Stomach smooth muscle (tissue), 2 donors: ENCODE data around the gene SRMS.

Experiments
- H3K27ac ChIP-seq: one replicate; pipeline ENCODE4 v1.7.0; 2013; ENCODE audit warnings: mild to moderate bottlenecking, low read length, inconsistent platforms
- H3K27me3 ChIP-seq, 2 donors: one replicate each; pipeline ENCODE4 v1.7.0; 2013; ENCODE audit warnings: low read length in 2 of 2; ENCODE audit not compliant: insufficient read depth in 2 of 2, control insufficient read depth in 1 of 2
- H3K36me3 ChIP-seq, 2 donors: one replicate each; pipeline ENCODE4 v1.7.0; 2013; ENCODE audit warnings: low read length in 2 of 2; ENCODE audit not compliant: control insufficient read depth in 2 of 2, insufficient read depth in 2 of 2
- H3K4me1 ChIP-seq: one replicate; pipeline ENCODE4 v1.7.0; 2013; ENCODE audit warnings: low read length; ENCODE audit not compliant: control insufficient read depth, insufficient read depth
- H3K4me3 ChIP-seq, 2 donors: one replicate each; pipeline ENCODE4 v1.7.0; 2013; ENCODE audit warnings: low read length in 2 of 2
- H3K9ac ChIP-seq, 2 donors: one replicate each; pipeline ENCODE4 v1.7.0; 2013; ENCODE audit warnings: low read length in 2 of 2, mild to moderate bottlenecking in 1 of 2
- H3K9me3 ChIP-seq, 2 donors: one replicate each; pipeline ENCODE4 v1.7.0; 2013; ENCODE audit warnings: low read length in 2 of 2; ENCODE audit not compliant: control insufficient read depth in 2 of 2
- donor health status: healthy.
- donor health status: Pancreatic carcinoma.

The SRMS gene

DNA sequence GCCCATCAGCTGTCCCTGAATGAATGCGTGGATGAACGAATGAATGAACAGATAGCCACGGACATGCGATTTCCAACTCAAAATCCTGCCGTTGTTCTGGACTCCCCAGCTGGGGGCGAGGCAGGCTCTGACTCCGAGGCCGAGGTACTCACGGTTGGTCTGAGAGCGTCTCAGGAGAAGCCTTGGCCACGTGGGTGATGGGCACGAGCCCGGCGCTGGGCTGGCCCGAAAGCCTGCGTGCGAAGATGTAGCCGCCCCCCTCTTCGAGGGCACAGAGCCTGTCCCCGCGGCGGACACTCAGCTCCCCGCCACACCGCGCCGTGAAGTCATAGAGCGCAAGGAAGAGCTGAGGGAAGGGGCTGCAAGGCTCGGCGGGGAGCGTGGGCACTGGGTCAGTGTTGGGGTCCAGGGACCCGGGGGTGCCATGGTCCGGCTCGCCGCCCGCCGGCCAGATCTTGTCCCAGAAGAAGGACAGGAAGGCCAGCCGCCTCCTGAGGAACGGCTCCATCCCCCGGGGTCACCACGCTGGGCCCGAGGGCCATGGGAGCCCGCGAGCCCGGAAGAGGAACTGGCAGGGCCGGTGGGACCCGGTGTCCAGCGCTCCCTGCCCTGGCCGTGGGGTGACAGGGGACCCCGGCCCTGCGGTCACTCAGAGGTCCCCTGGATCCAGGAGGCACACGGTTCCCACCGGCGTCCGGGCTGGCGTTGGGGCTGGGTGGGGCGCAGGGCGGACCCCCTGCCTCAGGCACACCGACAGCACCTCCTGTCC, 409 bp downstream of the SRMS start:
- Histone ChIP-seq H3K4me1 (no peaks in the 10 kb centered on the region), H3K4me3 (no peak overlapping the region), H3K36me3 (no peaks in the 10 kb centered on the region), H3K27ac (no peak overlapping the region), H3K9me3 (no peaks in the 10 kb centered on the region), H3K9ac (no peak overlapping the region), H3K27me3 (peaks cover 20 to 22% of the 10 kb centered on the region in 2 donors)

DNA sequence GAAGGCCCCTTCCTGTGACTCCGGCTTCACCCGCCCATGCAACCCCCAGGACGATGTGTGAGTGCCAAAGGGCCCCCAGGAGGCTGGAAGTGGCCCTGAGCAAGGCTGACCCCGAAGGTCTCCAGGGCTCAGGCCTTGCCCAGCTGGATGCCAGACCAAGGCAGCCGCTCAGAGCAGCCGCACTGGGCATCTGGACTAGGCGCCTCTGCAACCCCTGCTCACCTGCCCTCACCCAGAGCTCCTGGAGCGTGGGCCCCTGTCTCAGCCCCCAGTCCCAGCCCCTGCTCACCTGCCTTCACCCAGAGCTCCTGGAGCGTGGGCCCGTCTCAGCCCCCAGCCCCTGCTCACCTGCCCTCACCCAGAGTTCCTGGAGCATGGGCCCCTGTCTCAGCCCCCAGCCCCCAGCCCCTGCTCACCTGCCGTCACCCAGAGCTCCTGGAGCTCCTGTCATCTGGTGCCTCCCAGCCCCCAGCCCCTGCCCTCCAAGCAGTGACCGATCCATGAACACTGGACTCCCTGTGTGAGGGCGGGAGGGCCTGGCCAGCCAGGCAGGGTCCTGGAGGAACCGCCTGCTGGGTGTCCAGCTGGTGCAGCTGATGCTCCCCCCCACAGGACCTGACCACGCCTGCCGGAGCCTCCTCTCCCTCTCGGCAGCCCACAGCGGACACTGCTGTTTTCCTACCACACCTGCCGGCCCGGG, 1.1 kb downstream of the SRMS start:
- Histone ChIP-seq H3K36me3 (no peaks in the 10 kb centered on the region), H3K27me3 (peaks cover 20 to 22% of the 10 kb centered on the region in 2 donors), H3K9me3 (no peaks in the 10 kb centered on the region), H3K4me3 (no peak overlapping the region), H3K9ac (no peak overlapping the region), H3K4me1 (no peaks in the 10 kb centered on the region), H3K27ac (no peak overlapping the region)

DNA sequence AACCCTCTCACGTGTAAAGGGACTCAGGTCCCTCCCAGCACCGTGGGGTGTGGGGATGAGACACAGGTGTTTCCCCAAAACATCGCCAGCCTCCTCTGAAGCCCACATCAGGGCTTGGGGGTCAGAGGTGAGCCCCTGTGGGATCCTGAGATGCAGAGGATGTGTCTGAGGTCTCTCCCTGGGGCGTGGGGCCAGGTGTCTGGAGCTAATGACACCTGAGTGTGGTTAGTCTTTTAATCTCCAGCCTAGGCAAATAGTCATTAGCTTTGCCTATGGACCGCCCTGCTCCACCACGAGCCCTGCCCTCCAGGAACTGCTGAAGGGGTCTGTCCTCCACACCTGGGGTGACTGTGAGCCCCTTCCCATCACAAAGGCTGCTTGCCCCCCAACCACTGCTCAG, 1.7 kb downstream of the SRMS start:
- no peak overlapping the region for H3K9ac ChIP-seq
- H3K27me3 ChIP-seq, result peaks cover 20% of the 10 kb centered on the region in 2 donors
- H3K4me1 ChIP-seq, result no peaks in the 10 kb centered on the region

DNA sequence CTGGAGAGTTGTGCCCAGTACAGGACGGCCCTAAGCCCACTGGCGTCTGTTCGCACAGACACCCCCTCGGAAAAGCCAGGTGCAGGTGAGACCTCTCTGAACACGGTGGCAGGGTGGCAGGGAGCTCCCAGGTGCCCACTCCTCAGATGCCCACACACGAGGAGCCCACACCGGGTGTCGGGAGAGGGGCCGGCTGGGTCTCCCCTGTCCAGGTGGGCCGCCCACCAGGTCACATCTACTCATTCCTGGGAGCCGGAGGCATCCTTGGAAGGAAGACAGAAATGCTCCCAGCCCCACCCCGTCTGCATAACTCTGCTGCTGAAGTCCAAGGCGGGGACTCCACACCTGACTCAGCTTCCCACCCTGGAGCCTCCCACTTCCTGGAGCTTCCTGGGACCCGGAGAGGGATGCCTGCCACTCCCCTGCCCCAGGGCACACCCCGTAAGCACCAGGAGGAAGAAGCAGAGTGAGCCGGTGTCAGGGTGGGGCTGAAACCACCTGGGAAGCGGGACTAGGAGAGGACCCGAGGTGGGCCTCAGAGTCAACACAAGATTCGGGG, 2.5 kb downstream of the SRMS start:
- Histone ChIP-seq H3K4me3 (no peak overlapping the region), H3K4me1 (no peaks in the 10 kb centered on the region), H3K27me3 (peaks cover 19 to 20% of the 10 kb centered on the region in 2 donors), H3K36me3 (no peaks in the 10 kb centered on the region), H3K27ac (no peak overlapping the region), H3K9me3 (no peaks in the 10 kb centered on the region), H3K9ac (no peak overlapping the region)

More for the DNA sequence above, 1.7 kb downstream of the SRMS start:
- no peaks in the 10 kb centered on the region for H3K9me3 ChIP-seq
- H3K36me3 ChIP-seq, result no peaks in the 10 kb centered on the region
- no peak overlapping the region for H3K27ac ChIP-seq
- H3K4me3 ChIP-seq, result no peak overlapping the region

DNA sequence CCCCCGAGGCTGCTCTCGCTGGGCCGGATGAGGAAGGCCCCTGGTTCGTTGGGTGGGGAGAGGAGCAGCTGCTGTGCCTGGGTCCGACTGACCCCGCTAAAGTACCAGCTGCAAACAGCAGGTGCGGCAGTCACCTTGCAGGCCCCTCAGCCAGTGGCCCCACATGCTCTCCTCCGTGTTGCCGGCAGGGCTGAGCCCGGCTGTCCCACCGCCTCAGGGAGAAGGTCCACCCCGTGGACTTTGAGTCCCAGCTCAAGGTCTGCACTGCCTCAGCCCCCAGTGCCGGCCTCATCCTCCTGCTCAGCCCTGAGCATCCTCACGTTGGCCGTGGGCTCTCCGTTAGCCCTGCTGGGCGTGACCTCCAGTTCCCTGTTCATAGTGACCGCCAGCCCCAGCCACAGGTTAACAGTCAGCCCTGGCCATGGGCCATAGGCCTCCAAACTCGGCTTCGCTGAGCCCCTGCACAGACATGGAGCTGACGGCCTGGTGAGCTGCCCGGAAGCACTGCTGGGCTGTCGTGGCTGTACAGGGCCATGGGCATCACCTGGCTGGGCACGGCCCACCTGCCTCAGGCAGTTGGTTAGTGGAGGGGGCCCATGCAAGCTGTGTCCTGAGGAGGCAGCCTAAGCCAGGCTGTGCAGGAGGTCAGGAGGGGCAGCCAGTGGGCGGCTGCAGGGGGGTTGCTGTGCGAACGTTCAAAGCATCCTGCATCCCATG, 3.1 kb downstream of the SRMS start:
- Histone ChIP-seq H3K4me1 (no peaks in the 10 kb centered on the region), H3K36me3 (no peaks in the 10 kb centered on the region), H3K9me3 (no peaks in the 10 kb centered on the region), H3K27ac (no peak overlapping the region), H3K4me3 (no peak overlapping the region), H3K27me3 (peaks cover 14 to 16% of the 10 kb centered on the region in 2 donors), H3K9ac (no peak overlapping the region)

DNA sequence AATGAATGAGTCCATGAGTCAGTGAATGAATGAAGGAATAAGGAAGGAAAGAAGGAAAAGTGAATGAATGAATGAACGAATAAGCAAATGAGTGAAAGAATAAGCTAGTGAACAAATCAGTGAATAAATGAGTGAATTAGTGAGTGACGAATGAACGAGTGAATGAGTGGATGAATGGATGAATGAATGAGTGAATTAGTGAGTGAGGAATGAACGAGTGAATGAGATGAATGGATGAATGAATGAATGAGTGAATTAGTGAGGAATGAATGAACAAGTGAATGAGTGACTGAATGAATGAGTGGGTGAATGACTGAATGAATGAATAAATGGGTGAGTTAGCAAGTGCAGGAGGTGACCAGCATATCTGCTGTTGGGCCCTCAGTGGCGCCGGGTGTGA, 3.8 kb downstream of the SRMS start:
- Histone ChIP-seq H3K4me3 (no peak overlapping the region), H3K27ac (no peak overlapping the region)

DNA sequence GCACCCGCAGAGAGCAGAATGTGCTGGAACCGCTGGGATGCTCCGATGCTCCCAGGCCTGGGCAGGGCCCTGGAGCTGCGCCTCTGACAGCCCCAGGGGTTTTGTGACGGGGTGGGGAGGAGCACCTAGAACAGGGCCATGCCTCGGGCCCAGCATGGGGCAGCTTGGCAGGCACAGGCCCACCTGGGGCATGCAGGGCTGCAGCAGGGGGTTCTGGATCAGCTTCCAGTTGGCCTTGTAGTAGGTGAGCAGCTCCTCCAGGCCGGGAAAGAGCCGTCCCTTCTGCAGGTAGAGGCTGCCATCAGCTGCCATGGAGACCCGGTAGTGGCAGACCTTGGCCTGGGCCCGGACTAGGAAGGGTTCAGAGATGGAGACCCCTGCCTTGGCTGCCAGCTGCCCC, 4.4 kb downstream of the SRMS start:
- no peaks in the 10 kb centered on the region for H3K4me1 ChIP-seq
- peaks cover 6 to 10% of the 10 kb centered on the region in 2 donors for H3K27me3 ChIP-seq
- no peak overlapping the region for H3K9ac ChIP-seq
- no peaks in the 10 kb centered on the region for H3K36me3 ChIP-seq
- no peaks in the 10 kb centered on the region for H3K9me3 ChIP-seq
- H3K4me3 ChIP-seq, result no peak overlapping the region
- no peak overlapping the region for H3K27ac ChIP-seq

More for the DNA sequence above, 3.8 kb downstream of the SRMS start:
- Histone ChIP-seq H3K9ac (no peak overlapping the region), H3K9me3 (no peaks in the 10 kb centered on the region), H3K27me3 (peaks cover 12 to 15% of the 10 kb centered on the region in 2 donors), H3K4me1 (no peaks in the 10 kb centered on the region), H3K36me3 (no peaks in the 10 kb centered on the region)

DNA sequence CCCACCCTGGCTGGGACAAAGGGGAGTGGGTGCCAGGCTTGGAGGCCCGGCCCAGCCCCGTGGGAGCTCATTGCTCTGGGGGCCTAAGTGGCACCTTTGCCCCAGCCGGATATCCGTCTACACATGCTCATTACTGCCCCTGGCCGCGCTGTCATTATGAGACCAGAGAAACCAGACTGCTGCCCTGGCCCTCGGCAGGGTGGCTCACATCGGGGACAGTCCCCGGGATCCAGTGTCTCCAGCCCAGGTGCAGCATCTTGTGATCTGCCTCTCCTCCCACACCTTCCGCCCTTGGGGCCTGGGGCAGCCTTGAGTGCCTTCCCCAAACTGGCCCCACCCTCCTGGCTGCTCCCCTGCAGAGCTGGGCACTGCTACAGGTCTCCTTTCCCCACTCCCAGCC, 4.9 kb downstream of the SRMS start:
- no peaks in the 10 kb centered on the region for H3K36me3 ChIP-seq
- H3K9ac ChIP-seq, result no peak overlapping the region
- H3K4me1 ChIP-seq, result peaks cover 2% of the 10 kb centered on the region
- H3K27me3 ChIP-seq, result peaks cover 3 to 8% of the 10 kb centered on the region in 2 donors
- H3K27ac ChIP-seq, result no peak overlapping the region
- H3K4me3 ChIP-seq, result no peak overlapping the region
- H3K9me3 ChIP-seq, result no peaks in the 10 kb centered on the region

DNA sequence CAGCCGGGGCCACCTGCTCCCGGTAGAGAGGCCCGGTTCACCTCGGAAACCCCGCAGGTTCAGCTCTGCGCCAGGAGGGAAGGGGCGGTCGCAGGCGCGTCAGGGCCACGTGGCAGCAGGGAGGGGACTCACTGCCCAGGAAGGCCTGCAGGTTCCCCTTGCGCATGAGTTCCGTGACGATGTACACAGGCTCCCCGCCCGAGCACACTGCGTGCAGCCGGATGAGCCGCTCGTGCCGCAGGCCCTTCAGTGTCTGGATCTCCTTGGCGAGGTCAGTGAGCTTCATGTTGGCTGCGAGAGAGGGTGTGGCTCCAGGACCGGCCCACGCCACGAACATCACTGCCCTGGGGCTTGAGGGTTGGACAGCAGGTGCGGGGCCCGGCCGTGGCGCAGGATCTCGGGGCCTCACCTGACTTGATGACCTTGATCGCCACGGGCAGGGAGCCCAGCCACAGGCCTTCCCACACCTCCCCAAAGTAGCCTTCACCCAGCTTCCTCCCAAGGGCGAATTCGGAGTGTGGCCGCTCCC, 5.5 kb downstream of the SRMS start:
- Histone ChIP-seq H3K27ac (no peak overlapping the region), H3K4me1 (peaks cover 6% of the 10 kb centered on the region), H3K9me3 (no peaks in the 10 kb centered on the region), H3K27me3 (peaks cover 6 to 7% of the 10 kb centered on the region in 2 donors), H3K4me3 (no peak overlapping the region), H3K36me3 (no peaks in the 10 kb centered on the region), H3K9ac (no peak overlapping the region)

DNA sequence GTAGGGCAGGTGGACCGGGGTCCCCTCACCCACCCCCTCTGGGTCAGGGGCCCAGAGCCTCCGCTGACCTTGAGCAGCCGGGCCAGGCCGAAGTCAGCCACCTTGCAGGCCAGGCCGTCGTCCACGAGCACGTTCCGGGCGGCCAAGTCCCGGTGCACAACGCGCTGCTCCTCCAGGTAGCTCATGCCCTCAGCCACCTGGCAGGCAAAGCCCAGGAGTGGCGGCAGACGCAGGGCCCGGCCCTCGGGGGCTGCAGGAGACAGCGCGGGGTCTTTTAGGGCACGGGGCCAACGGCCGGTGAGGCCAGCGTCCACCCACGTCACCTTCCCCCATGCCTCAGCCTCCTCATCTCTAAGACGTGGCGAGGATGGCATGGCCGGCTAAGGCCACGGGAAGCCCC, 6.2 kb downstream of the SRMS start:
- Histone ChIP-seq H3K36me3 (no peaks in the 10 kb centered on the region), H3K9ac (no peak overlapping the region), H3K4me3 (no peak overlapping the region), H3K27ac (no peak overlapping the region), H3K4me1 (peaks cover 6% of the 10 kb centered on the region), H3K27me3 (peaks cover 7 to 13% of the 10 kb centered on the region in 2 donors), H3K9me3 (no peaks in the 10 kb centered on the region)
